ENCODE data around the gene FILIP1.

Gene FILIP1

DNA sequence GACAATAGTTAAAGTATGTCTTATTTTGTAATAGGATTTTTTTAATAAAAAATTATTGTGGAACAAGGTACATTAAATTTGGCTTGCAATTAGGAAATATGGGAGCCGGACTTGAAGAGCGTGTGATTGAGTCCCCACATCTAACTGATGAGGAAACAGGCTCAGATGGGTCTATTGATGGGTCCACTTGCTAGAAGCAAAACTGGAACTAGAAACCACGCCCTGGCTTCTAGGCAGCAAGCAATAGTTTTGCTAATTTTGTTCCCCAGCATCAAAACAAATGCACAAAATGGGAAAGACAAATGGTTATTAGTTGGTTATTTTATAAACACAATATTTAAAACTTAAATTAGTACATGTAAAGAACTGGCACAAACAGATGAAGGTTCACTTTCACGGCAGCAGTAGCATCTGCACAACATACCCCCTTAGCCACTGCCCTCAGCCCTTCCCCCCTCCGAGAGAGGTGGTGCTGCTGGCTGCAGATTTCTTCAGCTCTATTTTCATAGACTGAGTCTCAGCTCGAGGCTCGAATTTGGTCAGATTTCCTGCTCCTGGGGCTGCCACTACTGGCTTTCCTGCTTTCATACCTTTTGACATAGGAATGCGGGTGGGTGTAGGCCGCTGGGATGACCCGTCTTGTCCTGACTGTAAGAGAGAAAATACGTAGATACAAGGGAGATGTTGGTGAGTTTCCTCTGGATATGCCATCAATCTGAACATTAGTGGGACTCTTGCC lies 185.2 kb downstream of the FILIP1 start:
- Histone ChIP-seq H3K4me1 (ENCODE audit: control insufficient read depth, insufficient read depth, low read length) (peaks cover 11% of the 10 kb centered on the region), H3K36me3 (ENCODE audit: control insufficient read depth, insufficient read depth, low read length) (no peaks in the 10 kb centered on the region), H3K4me3 (ENCODE audit: low read depth, low read length) (no peak overlapping the region), H3K9ac (ENCODE audit: low read depth, low read length) (no peak overlapping the region), H3K9me3 (ENCODE audit: control insufficient read depth, insufficient read depth, low read length) (no peaks in the 10 kb centered on the region), H3K27me3 (ENCODE audit: control insufficient read depth, insufficient read depth, low read length) (no peaks in the 10 kb centered on the region)

DNA sequence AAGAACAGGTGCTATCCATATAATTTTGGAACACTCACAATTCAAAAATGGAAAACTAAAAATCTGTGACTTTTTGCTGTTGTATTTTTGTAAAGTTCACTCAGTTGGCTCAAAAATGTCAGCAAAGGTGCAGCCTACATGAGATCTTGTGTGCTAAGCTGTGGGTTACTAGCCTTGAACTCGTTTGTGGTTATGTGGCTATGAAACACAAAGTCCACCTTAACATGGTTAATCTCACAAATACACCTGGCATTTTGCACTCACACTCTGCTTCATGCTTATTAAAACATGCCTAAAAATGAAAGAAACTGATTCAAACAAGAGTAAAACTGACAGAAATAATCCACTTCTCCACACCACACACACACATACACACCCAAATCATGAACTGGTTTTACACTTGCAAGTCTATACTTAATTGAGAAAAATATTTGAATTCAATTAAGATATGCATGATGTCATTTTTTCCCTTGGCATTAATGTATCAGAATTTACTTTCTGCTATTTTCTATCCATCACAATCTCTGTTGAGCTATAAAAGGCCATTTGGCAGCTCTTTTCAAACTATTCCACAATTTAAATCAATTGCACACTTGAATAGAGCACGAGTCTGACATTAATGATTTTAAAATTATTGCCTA lies 186.1 kb downstream of the FILIP1 start:
- H3K36me3 ChIP-seq (ENCODE audit: control insufficient read depth, insufficient read depth, low read length): no peaks in the 10 kb centered on the region
- peaks cover 11% of the 10 kb centered on the region for H3K4me1 ChIP-seq (ENCODE audit: control insufficient read depth, insufficient read depth, low read length)
- no peaks in the 10 kb centered on the region for H3K27me3 ChIP-seq (ENCODE audit: control insufficient read depth, insufficient read depth, low read length)
- H3K4me3 ChIP-seq (ENCODE audit: low read depth, low read length): no peak overlapping the region
- H3K9me3 ChIP-seq (ENCODE audit: control insufficient read depth, insufficient read depth, low read length): no peaks in the 10 kb centered on the region
- H3K9ac ChIP-seq (ENCODE audit: low read depth, low read length): no peak overlapping the region

DNA sequence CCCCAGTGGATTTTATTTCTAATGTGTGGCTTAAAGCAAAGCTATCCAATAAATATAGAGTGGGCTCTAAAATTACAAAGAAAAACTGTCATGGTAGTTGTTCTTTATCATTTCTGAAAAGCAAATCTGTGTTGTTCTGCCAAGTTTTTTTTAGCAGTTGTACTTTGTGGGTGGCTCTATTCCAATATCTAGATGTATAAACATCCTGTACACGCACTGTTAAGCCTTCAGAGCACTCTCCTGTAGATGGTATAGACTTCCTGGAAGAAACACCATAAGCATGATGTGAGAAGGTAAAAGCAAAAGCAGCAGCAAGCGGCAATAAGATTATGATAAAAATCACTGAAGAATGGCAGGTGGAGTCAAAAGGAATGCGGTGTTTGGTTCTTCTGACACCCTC lies 187.5 kb downstream of the FILIP1 start:
- peaks cover 11% of the 10 kb centered on the region for H3K4me1 ChIP-seq (ENCODE audit: control insufficient read depth, insufficient read depth, low read length)
- no peaks in the 10 kb centered on the region for H3K27me3 ChIP-seq (ENCODE audit: control insufficient read depth, insufficient read depth, low read length)
- H3K9ac ChIP-seq (ENCODE audit: low read depth, low read length): no peak overlapping the region
- no peaks in the 10 kb centered on the region for H3K9me3 ChIP-seq (ENCODE audit: control insufficient read depth, insufficient read depth, low read length)
- H3K36me3 ChIP-seq (ENCODE audit: control insufficient read depth, insufficient read depth, low read length): no peaks in the 10 kb centered on the region
- no peak overlapping the region for H3K4me3 ChIP-seq (ENCODE audit: low read depth, low read length)

DNA sequence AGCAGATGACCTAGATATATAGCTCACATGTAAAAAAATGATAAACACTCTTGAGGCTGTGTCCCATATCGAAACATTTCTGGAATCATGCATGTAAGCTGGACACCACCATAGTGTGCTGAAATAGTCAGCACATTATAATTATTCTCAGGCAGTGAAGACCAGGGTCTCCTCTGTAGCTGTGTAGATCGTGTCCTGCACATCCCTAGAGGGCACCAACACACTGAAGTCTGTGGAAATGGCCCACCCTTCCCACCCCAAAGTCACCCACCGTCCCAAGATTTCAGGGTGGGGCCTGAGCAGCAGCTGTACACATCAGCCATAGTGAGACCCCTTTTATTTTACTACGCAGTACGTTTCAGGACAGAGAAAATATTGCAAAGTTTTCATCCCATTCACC lies 188.0 kb downstream of the FILIP1 start:
- Histone ChIP-seq H3K36me3 (ENCODE audit: control insufficient read depth, insufficient read depth, low read length) (no peaks in the 10 kb centered on the region), H3K27me3 (ENCODE audit: control insufficient read depth, insufficient read depth, low read length) (no peaks in the 10 kb centered on the region), H3K9ac (ENCODE audit: low read depth, low read length) (no peak overlapping the region), H3K4me1 (ENCODE audit: control insufficient read depth, insufficient read depth, low read length) (peaks cover 11% of the 10 kb centered on the region), H3K9me3 (ENCODE audit: control insufficient read depth, insufficient read depth, low read length) (no peaks in the 10 kb centered on the region), H3K4me3 (ENCODE audit: low read depth, low read length) (no peak overlapping the region)

DNA sequence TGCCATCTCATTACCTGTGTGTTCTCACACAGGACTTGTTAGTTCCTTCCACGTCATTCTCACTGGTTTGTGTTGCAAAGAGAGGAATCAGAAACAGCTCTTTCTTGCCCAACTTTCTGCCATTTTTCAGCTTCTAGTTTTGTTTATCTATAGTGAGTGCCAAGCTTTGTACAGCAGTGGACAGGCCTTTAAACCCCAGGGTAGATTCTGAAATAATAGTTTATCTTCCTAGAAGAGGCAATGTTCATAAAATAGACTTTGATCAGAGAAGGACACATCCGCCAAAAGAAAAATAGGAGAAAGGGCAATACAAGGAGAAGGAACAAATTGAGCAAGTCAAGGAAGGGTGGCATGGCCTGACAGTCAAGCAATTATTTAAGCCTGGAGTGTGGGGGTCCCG lies 191.3 kb downstream of the FILIP1 start:
- no peak overlapping the region for H3K4me3 ChIP-seq (ENCODE audit: low read depth, low read length)
- no peaks in the 10 kb centered on the region for H3K9me3 ChIP-seq (ENCODE audit: control insufficient read depth, insufficient read depth, low read length)
- no peaks in the 10 kb centered on the region for H3K27me3 ChIP-seq (ENCODE audit: control insufficient read depth, insufficient read depth, low read length)
- H3K4me1 ChIP-seq (ENCODE audit: control insufficient read depth, insufficient read depth, low read length): peaks cover 7% of the 10 kb centered on the region
- H3K9ac ChIP-seq (ENCODE audit: low read depth, low read length): no peak overlapping the region
- H3K36me3 ChIP-seq (ENCODE audit: control insufficient read depth, insufficient read depth, low read length): no peaks in the 10 kb centered on the region

DNA sequence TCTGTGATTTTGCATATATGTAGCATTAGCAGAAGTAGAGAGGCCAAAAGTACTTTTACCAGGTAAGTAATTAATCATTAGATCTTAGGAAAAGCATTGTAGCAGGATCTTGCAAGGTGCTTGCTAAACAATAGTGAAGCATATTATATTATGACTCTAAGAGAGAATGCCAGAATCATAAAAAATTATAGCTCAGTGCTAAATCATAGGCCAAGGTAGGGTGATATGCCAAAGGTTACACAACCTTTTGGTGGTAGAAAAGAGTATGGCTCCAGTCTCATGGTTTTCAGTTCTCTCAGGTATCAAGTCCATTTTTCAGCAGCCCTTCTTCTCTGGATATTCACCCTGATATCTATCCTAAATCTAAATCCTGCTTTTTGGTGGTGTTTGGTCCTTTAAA lies 192.1 kb downstream of the FILIP1 start:
- Histone ChIP-seq H3K27me3 (ENCODE audit: control insufficient read depth, insufficient read depth, low read length) (no peaks in the 10 kb centered on the region), H3K9me3 (ENCODE audit: control insufficient read depth, insufficient read depth, low read length) (no peaks in the 10 kb centered on the region), H3K36me3 (ENCODE audit: control insufficient read depth, insufficient read depth, low read length) (no peaks in the 10 kb centered on the region), H3K4me3 (ENCODE audit: low read depth, low read length) (no peak overlapping the region), H3K4me1 (ENCODE audit: control insufficient read depth, insufficient read depth, low read length) (peaks cover 7% of the 10 kb centered on the region), H3K9ac (ENCODE audit: low read depth, low read length) (no peak overlapping the region)

DNA sequence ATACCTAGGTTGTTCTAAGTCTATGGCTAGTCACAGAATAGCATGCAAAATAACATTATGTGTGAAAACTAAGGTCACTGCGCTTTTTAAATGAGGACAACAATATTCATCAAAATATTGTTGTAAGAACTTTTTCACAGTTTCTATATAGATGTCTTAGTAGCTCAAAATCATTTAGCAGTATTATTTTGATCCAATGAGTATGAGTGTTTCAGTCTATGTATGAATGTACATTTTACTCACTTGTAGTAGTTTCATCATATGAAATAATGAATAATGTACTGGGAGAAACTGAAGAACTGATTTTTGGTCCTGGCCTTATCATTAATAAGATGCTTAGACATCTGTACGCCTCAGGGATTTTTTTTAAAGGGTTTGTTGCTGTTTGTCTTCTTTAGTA lies 192.5 kb downstream of the FILIP1 start:
- no peak overlapping the region for H3K9ac ChIP-seq (ENCODE audit: low read depth, low read length)
- H3K36me3 ChIP-seq (ENCODE audit: control insufficient read depth, insufficient read depth, low read length): no peaks in the 10 kb centered on the region
- no peaks in the 10 kb centered on the region for H3K27me3 ChIP-seq (ENCODE audit: control insufficient read depth, insufficient read depth, low read length)
- H3K4me3 ChIP-seq (ENCODE audit: low read depth, low read length): no peak overlapping the region
- no peaks in the 10 kb centered on the region for H3K9me3 ChIP-seq (ENCODE audit: control insufficient read depth, insufficient read depth, low read length)
- peaks cover 7% of the 10 kb centered on the region for H3K4me1 ChIP-seq (ENCODE audit: control insufficient read depth, insufficient read depth, low read length)

DNA sequence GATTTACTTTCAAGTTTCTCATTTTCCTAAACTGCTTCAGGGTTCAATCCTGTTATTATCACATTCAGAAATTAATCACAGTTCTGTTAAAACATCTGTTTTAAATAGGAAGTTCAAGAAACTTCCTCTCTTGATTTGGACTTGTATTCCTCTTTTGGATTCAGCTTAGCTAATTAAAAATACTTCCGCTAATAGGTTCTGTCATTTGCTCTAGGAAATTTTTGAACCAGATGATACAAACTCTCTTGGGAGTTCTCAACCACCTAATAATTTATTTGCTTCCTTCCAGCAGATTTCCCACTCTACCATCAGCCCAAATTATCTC lies 193.1 kb downstream of the FILIP1 start:
- Histone ChIP-seq H3K9ac (ENCODE audit: low read depth, low read length) (no peak overlapping the region), H3K9me3 (ENCODE audit: control insufficient read depth, insufficient read depth, low read length) (no peaks in the 10 kb centered on the region), H3K4me1 (ENCODE audit: control insufficient read depth, insufficient read depth, low read length) (peaks cover 7% of the 10 kb centered on the region)

DNA sequence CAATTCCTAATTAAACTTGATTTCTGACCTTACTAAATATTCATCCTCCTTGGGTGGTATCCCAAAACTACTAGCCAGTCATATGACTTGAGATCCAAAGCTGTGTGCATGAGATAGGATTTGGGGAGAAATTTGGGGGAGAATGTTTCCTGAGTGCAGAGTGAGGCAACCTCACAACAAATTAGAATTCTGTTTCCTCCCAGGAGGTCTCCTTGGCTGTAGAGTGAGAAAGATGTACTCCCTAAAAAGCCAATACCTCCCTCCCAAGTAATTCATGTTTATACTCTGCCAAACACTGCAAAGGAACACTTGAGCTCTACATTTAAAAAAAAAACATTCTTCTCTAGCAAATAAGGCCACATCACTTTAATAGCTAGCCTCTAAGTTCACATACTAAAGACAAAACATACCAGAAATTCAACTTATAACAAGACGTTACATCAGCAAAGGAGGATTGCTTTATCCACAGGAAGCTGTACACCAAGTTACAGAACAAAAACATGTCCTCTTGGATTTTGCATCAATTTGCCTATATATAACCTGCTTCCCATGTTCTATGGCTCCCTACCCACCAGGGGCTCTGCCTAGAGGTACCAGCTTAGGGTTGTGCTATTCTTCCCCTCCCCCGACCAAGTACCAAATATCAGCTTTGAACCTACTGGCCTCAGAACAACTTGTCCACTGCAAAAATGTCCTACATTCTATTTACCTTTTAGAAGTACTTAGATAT lies 193.6 kb downstream of the FILIP1 start:
- no peaks in the 10 kb centered on the region for H3K9me3 ChIP-seq (ENCODE audit: control insufficient read depth, insufficient read depth, low read length)
- H3K4me3 ChIP-seq (ENCODE audit: low read depth, low read length): no peak overlapping the region
- no peaks in the 10 kb centered on the region for H3K36me3 ChIP-seq (ENCODE audit: control insufficient read depth, insufficient read depth, low read length)
- no peaks in the 10 kb centered on the region for H3K27me3 ChIP-seq (ENCODE audit: control insufficient read depth, insufficient read depth, low read length)
- no peak overlapping the region for H3K9ac ChIP-seq (ENCODE audit: low read depth, low read length)
- H3K4me1 ChIP-seq (ENCODE audit: control insufficient read depth, insufficient read depth, low read length): peaks cover 7% of the 10 kb centered on the region

More for the DNA sequence above, 193.1 kb downstream of the FILIP1 start:
- no peaks in the 10 kb centered on the region for H3K36me3 ChIP-seq (ENCODE audit: control insufficient read depth, insufficient read depth, low read length)
- H3K4me3 ChIP-seq (ENCODE audit: low read depth, low read length): no peak overlapping the region
- H3K27me3 ChIP-seq (ENCODE audit: control insufficient read depth, insufficient read depth, low read length): no peaks in the 10 kb centered on the region

DNA sequence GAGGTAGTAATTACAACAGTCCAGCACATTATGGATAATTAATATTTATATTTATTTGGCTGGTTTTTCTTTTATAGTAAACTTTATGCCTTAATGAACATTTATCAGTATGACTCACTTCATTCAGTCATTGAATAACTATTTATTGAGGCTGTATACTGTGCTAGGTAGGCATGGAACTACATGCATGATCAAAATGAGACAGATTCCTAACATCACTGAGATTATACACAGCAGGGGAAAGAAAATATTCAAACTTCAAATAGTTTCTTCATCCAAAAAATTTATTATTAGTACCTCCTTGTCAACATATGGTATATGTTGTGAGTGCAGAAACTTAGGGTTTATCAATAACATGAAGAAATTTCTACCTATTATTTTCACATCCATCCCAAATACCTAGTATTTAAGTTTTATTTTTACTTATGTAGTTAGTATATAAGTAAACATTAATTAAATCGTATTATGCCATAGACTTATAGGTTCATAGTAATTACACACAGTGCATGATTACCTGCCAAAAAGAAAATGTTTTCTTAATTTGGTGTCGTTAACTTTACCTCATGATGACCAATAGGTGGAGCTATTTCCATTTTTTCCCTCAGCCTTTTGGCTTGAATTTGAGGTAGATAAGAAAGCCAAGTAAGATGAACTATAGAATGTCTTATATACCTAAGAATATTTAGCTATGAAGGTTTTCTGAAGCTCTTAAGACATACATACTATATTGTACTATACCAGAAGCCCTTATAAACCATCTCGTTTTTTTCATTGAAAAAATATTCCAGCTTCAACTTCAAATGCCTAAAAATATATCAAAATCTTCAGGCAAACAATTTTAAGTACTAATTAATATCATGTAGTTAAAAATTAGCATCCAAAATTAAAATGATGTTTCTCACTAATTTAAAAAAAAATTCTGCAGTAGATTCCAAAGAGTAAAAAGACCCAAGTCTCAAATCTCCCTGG lies 196.5 kb downstream of the FILIP1 start:
- Histone ChIP-seq H3K4me3 (ENCODE audit: low read depth, low read length) (no peak overlapping the region), H3K36me3 (ENCODE audit: control insufficient read depth, insufficient read depth, low read length) (no peaks in the 10 kb centered on the region), H3K9me3 (ENCODE audit: control insufficient read depth, insufficient read depth, low read length) (no peaks in the 10 kb centered on the region), H3K9ac (ENCODE audit: low read depth, low read length) (no peak overlapping the region), H3K27me3 (ENCODE audit: control insufficient read depth, insufficient read depth, low read length) (no peaks in the 10 kb centered on the region), H3K4me1 (ENCODE audit: control insufficient read depth, insufficient read depth, low read length) (peaks cover 7% of the 10 kb centered on the region)

DNA sequence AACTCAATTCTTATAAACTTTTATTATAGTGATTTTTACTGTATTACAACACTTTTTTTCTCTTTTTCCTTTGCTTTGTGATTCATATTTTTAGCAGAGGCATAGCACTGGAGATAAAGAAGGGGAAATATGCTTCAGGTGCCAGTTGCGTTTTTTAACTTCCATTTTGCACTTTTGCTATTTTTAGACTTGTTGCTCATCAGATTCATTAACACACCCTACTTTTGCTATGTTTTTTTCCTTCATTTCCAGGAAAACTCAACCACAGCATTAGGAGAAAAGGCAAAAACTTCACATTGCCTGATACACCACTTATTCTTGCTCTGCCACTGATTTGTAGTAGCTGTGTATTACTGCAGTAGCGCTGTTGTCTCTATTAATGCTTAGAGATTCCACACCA lies 201.0 kb downstream of the FILIP1 start:
- no peaks in the 10 kb centered on the region for H3K27me3 ChIP-seq (ENCODE audit: control insufficient read depth, insufficient read depth, low read length)
- no peak overlapping the region for H3K9ac ChIP-seq (ENCODE audit: low read depth, low read length)
- peaks cover 11% of the 10 kb centered on the region for H3K4me1 ChIP-seq (ENCODE audit: control insufficient read depth, insufficient read depth, low read length)
- no peaks in the 10 kb centered on the region for H3K36me3 ChIP-seq (ENCODE audit: control insufficient read depth, insufficient read depth, low read length)
- H3K9me3 ChIP-seq (ENCODE audit: control insufficient read depth, insufficient read depth, low read length): no peaks in the 10 kb centered on the region
- H3K4me3 ChIP-seq (ENCODE audit: low read depth, low read length): no peak overlapping the region

All from iPS-15b (cell line).